Activated CD4-positive, CD25-positive, alpha-beta regulatory T cell treated with anti-CD3 and anti-CD28 coated beads, Interleukin-2, amount 50 U/mL, for 16 hours (primary cell): Measurements from ENCODE around the gene C1D.
"Not testable (repeated sequence)": the region's sequence is repeated elsewhere in the genome, so short reads cannot be mapped to it uniquely, and the experiment has no call there.

ENCODE experiments used
- DNase-seq: peaks from one replicate; pipeline ENCODE4 v3.0.0-alpha.2; 2020; ENCODE audit warnings: low read depth, low spot score

C1D gene

DNA sequence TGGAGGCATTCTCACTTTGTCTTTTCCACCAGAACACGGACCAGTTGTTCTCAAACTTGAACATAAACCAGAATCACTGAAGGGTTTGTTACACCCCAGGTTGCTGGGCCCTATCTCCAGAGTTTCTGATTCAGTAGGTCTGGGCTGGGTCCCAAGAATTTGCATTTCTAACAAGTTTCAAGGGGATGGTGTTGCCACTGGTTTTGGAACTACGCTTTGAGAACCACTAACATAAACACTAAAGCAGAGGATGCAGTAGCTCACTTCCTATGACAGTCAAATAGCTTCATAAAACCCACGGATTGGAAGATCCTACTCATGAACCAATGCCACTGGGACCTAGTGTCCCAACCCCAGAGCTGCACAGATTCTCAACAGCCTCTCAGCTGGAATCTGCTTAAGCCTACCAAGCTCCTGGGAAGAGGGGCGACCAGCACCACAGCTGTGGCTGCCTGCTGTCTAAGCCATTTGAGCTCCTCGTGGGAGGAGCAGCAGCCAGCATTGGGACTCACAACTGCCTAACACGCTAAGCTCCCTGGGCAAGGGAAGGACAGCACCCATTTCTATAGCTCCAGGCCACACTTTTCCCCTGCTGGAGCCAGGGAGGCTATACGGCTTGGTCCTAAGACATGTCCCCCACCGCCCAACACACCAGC is 62.5 kb downstream of the C1D start:
- DNase-seq: no peak

DNA sequence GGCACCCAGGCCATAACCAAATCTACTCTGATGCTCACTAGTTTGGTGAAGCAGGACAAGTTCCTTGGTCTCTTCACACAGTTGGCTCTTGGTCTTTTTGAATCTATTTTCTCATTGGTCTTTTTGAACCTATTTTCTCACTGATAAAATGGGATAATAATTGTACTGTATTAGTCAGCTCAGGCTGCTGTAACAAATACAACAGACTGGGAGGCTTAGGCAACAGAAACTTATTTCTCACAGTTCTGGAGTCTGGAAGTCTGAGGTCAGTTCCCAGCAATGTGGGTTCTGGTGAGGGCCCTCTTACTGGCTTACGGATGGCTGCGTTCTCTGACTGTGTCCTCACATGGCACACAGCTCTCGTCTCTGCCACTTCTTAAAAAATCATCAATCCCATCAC is 63.5 kb downstream of the C1D start:
- DNase-seq: no peak

GRCh38 chr2:67997903-67998302 is 64.9 kb downstream of the C1D start:
- DNase-seq: no peak

DNA sequence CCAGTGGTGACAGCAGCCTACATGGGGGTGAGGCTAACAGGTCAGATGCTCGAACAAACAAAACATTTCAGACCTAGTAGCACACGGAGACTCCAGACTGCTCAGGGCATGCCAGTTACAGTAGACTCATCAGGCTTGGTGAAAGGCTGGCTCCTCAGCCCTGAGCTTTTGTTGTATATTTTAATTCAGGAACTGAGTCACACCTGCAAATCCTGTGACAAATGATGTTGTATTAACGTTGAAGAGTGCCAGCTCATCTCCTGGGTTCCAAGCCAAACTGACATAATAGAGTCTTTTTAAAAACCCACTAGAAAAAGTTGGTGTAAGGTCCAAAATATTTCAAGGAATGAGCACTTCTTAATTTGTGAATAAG is 65.3 kb downstream of the C1D start:
- no peak for DNase-seq

DNA sequence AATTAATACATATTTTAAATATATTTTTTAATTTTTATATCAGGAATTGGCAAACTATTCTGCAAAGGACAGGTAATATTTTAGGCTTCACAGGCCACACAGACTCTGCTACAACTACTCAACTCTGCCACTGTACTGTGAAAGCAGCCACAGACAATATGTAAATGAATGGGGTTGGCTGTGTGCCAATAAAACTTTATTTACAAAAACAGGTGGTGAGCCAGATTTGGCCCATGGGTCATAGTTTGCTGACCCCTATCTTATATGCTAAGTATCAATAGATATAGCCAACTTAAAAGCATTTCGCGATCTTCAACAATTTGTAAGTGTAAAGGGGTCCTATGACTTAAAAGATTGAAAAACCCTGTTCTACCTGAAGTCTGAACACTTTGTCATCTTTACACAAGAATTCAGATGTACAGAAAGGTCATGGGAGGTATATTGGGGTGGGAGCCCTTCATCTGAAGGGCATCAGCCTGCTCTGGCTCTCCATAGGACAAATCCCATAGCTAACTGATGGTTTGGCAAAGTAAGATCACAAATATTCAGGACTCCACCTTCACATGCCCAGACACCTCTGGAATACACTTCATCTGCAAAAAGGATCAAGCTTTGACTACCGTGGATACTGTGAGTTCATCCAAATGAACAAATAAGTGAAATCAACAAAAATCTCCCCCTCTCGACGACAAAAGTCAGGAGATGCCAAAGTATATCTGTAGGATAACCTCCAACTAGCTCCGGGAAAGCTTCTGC is 65.9 kb downstream of the C1D start:
- no peak for DNase-seq

GRCh38 chr2:67994716-67995115 is 68.1 kb downstream of the C1D start:
- DNase-seq: no peak

GRCh38 chr2:67994069-67994468 is 68.7 kb downstream of the C1D start:
- DNase-seq: not testable (repeated sequence)

DNA sequence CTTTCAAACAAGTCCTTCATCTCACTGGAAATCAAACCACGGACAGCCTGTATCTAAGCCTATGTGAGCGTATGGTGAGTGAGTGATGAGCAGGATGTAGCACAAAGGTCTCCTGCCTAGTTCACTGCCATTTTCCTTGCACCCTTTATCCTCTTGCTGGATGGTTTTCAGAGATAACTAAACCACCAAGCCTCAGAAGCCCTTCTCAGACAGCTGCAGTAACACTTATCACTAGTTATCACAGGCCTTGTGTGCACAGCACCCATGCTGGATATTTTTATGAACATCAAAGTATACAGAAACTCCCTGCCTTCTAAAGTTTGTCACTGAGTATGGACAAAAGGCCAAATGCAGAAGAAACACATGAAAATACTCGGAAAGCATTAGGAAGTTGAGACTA is 69.5 kb downstream of the C1D start:
- DNase-seq: no peak

GRCh38 chr2:67991456-67991855 is 71.3 kb downstream of the C1D start:
- DNase-seq: no peak
